Thoracic aorta (tissue), 2 donors: ENCODE results near the gene TRIM4. TPM values are rescaled to one million over a fixed set of nuclear protein-coding genes. Genes with fewer than 3 reads are reported as not detected.
"Not testable (repeated sequence)": the region's sequence is repeated elsewhere in the genome, so short reads cannot be mapped to it uniquely, and the experiment has no call there.

Experiments
- ATAC-seq: fragments of 150-250 bp; one replicate; pipeline ENCODE4 v1.8.0; 2017; ENCODE audit warnings: low read depth; ENCODE audit not compliant: insufficient number of reproducible peaks, low FRiP score
- DNase-seq: peaks from one replicate; pipeline ENCODE4 v3.0.0-alpha.2; 2020; ENCODE audit warnings: low spot score
- H3K27ac ChIP-seq, 2 donors: fragments of 200-600 bp; sonication (generic); 1 replicate in 1 of 2; 2 replicates in 1 of 2; pipeline ENCODE4 v1.5.1; 2016; ENCODE audit warnings: mild to moderate bottlenecking in 2 of 2, moderate library complexity in 2 of 2
- H3K27me3 ChIP-seq: fragments of 200-600 bp; sonication (generic); replicated peaks from 2 replicates; pipeline ENCODE4 v1.6.0; 2016; ENCODE audit warnings: mild to moderate bottlenecking; ENCODE audit not compliant: insufficient read depth
- H3K36me3 ChIP-seq: fragments of 200-600 bp; sonication (generic); one replicate; pipeline ENCODE4 v1.5.1; 2016
- H3K4me1 ChIP-seq, 2 donors: fragments of 200-600 bp; sonication (generic); 1 replicate in 1 of 2; 2 replicates in 1 of 2; pipeline versions ENCODE4 v1.5.1 to v1.6.0; 2016; ENCODE audit warnings: low read depth in 2 of 2, mild to moderate bottlenecking in 1 of 2; ENCODE audit not compliant: control insufficient read depth in 1 of 2
- H3K4me3 ChIP-seq: fragments of 200-600 bp; sonication (generic); 2 replicates; pipeline ENCODE4 v1.5.1; 2016; ENCODE audit warnings: mild to moderate bottlenecking
- H3K9me3 ChIP-seq: fragments of 200-600 bp; sonication (generic); 2 replicates; pipeline ENCODE4 v1.5.1; 2016
- total RNA-seq, 2 donors: library from RNA; depleted of rRNA; stranded (reverse); fragments of >200 nt; gene quantifications; one replicate each; pipeline versions ENCODE4 v1.1.0 to v1.2.3, GENCODE V29; 2016
- TF ChIP-seq, protein P1 (sequence below): fragments of 200-600 bp; sonication (generic); IDR thresholded peaks from one replicate; pipeline ENCODE4 v1.5.1; 2019; ENCODE audit warnings: antibody characterized with exemption

Gene TRIM4
- total RNA-seq, 2 donors from 2014 or later = 35.2 to 42.5 TPM

DNA sequence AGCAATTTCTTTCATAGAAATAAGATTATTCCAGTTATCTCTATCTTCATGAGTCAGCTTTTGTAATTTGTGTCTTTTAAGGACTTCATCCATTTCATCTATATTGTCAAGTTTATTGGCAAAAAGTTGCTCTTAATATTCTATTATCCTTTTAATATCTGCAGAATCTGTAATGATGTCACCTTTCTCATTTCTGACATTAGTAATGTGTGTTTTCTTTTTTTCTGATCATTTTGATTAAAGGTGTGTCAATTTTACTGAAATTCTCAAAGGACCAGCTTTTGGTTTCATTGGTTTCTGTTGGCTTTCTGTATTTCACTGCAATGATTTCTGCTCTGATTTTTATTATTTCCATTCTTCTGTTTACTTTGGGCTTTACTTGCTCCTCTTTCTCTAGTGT lies 24.6 kb downstream of the TRIM4 start:
- Histone ChIP-seq H3K9me3 (no peaks in the 10 kb centered on the region), H3K4me3 (no peak overlapping the region), H3K36me3 (peaks cover 16% of the 10 kb centered on the region), H3K4me1 (no peaks in the 10 kb centered on the region), H3K27me3 (no peaks in the 10 kb centered on the region), H3K27ac (no peak overlapping the region)
- DNase-seq (no peak), ATAC-seq (no peak)
- TF ChIP-seq, protein P1, sequence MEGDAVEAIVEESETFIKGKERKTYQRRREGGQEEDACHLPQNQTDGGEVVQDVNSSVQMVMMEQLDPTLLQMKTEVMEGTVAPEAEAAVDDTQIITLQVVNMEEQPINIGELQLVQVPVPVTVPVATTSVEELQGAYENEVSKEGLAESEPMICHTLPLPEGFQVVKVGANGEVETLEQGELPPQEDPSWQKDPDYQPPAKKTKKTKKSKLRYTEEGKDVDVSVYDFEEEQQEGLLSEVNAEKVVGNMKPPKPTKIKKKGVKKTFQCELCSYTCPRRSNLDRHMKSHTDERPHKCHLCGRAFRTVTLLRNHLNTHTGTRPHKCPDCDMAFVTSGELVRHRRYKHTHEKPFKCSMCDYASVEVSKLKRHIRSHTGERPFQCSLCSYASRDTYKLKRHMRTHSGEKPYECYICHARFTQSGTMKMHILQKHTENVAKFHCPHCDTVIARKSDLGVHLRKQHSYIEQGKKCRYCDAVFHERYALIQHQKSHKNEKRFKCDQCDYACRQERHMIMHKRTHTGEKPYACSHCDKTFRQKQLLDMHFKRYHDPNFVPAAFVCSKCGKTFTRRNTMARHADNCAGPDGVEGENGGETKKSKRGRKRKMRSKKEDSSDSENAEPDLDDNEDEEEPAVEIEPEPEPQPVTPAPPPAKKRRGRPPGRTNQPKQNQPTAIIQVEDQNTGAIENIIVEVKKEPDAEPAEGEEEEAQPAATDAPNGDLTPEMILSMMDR = no peak

DNA sequence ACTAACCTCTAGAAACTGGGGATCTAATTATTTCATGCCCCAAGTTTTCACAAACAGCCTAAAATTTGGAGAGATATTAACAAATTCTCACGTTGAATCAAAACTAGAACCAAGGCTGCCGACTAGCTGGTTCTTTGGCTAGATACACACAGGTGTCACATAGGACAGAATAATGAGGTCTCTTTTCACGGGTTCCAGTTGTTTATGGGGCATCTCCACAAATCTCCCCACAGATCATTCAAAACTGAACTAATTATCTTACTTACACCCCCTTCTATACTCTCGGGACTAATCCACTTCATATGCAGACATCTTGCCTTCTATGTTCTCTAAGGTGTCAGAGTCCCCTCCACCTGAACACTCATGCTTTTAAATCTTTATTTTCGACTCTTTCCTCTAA lies 26.1 kb downstream of the TRIM4 start:
- H3K9me3 ChIP-seq = no peaks in the 10 kb centered on the region
- peaks cover 19% of the 10 kb centered on the region for H3K36me3 ChIP-seq
- no peaks in the 10 kb centered on the region for H3K4me1 ChIP-seq
- H3K4me3 ChIP-seq = no peak overlapping the region
- H3K27me3 ChIP-seq = no peaks in the 10 kb centered on the region
- H3K27ac ChIP-seq = no peak overlapping the region
- DNase-seq (no peak), ATAC-seq (no peak)
- TF ChIP-seq, protein P1 = no peak

DNA sequence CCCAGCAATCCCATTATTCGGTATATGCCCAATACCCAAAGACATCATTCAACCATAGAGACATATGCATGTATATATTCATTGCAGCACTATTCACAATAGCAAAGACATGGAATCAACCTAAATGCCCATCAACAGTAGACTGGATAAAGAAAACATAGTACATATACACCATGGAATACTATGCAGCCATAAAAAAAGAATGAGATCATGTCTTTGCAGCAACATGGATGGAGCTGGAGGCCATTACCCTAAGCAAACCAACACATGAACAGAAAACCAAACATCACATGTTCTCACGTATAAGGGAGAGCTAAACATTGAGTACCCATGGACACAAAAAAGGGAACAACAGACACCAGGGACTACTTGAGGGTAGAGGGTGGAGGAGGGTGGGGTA lies 29.0 kb downstream of the TRIM4 start:
- H3K27me3 ChIP-seq, H3K9me3 ChIP-seq, H3K4me1 ChIP-seq, DNase-seq, H3K4me3 ChIP-seq, H3K27ac ChIP-seq, ATAC-seq: not testable (repeated sequence)
- H3K36me3 ChIP-seq = peaks cover 19% of the 10 kb centered on the region

DNA sequence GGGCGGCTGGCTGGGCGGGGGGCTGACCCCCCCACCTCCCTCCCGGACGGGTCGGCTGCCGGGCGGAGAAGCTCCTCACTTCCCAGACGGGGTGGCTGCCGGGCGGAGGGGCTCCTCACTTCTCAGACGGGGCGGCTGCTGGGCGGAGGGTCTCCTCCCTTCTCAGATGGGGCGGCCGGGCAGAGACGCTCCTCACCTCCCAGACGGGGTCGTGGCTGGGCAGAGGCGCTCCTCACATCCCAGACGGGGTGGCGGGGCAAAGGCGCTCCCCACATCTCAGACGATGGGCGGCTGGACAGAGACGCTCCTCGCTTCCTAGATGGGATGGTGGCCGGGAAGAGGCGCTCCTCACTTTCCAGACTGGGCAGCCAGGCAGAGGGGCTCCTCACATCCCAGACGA lies 31.0 kb downstream of the TRIM4 start:
- H3K4me1 ChIP-seq, H3K27me3 ChIP-seq, H3K4me3 ChIP-seq, H3K27ac ChIP-seq, ATAC-seq, H3K9me3 ChIP-seq, DNase-seq: not testable (repeated sequence)
- peaks cover 19% of the 10 kb centered on the region for H3K36me3 ChIP-seq

DNA sequence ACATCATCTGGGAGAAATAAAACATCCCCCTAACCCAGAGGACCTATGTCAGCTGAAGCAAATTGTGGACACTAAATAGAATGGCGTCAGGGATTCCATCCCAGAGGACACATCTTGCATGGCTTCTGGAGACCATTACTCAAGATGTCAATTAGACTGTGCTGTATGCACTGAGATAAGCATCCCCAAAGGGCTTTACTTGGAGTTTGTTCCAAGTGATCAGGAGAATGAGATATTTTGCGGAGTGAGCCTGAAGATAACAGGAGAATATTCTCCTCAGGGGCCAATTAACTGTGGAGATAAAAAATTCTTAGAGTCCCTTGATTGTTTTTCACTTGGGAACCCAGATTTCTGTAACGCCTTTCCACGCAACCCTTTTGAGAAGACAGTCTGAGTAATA lies 38.0 kb downstream of the TRIM4 start:
- H3K27ac ChIP-seq = no peak overlapping the region
- H3K9me3 ChIP-seq = no peaks in the 10 kb centered on the region
- no peaks in the 10 kb centered on the region for H3K4me1 ChIP-seq
- TF ChIP-seq, protein P1 = no peak
- ATAC-seq (no peak), DNase-seq (no peak)
- no peaks in the 10 kb centered on the region for H3K27me3 ChIP-seq
- H3K36me3 ChIP-seq = no peaks in the 10 kb centered on the region
- no peak overlapping the region for H3K4me3 ChIP-seq

DNA sequence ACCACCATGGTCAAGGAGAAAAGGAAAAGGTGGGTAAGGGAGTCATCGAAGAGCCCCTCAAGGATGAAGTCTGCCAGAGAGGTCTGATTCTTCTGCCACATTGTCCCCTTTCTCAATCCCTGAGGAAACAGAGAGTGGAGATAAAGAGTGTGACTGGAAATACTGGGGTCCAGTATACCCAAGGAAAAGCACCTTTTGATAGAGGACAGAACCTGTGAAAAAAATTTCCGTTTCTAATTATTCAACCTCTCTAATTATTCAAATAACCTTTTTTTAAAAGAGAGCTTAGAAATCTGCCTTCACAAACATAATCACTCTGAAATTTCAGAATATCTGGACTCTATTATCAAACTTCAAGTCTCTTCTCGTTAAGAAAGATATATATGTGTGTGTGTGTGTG lies 42.4 kb downstream of the TRIM4 start, which contains the start of gene OR2AE1:
Gene OR2AE1 (minus strand): TSS at position 101 of the 400 bp plus-strand sequence. CDS start 0 bp downstream, at position 101.
- Histone ChIP-seq H3K4me1 (no peaks in the 10 kb centered on the region), H3K4me3 (no peak within 1 kb of the TSS), H3K9me3 (no peaks in the 10 kb centered on the region), H3K36me3 (no peaks in the 10 kb centered on the region), H3K27ac (no peak within 1 kb of the TSS), H3K27me3 (no peaks in the 10 kb centered on the region)
- no peak for ATAC-seq
- TF ChIP-seq, protein P1 = no peak
- no peak for DNase-seq
